ENCODE results near the gene MUCL3. TPM values are rescaled to one million over a fixed set of nuclear protein-coding genes. Genes with fewer than 3 reads are reported as not detected.
"Not testable (repeated sequence)": the region's sequence is repeated elsewhere in the genome, so short reads cannot be mapped to it uniquely, and the experiment has no call there.

MUCL3 gene
- total RNA-seq, 4 donors from 2014 or later, result not detected

DNA sequence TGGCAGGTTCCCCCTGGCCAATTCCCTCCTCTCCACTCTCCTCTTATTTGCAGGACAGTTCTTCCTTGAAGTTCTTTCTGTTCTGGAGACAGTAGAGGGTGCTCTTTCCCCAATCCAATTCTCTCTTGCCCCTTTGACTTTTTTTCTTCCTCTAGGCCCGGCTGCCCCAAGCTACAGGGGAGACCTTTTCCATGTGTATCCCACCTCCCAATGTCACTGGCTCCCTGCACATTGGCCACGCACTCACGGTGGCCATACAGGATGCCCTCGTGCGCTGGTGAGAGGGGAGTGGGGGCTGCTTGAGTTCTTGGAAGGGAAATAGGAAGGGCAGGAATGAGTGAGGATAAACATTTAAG lies 25.2 kb upstream of the MUCL3 start:
- 17% methylated on average over 5 of the region's 5 CpGs for WGBS
- Histone ChIP-seq H3K4me1 (peaks cover 19 to 30% (median 27%) of the 10 kb centered on the region in 4 donors), H3K4me3 (no peak overlapping the region), H3K27ac (replicated peaks in 1 of 4) (peak overlapping the region; percentile 85 to 97 (median 90)), H3K27me3 (no peaks in the 10 kb centered on the region), H3K36me3 (peaks cover 16 to 69% (median 58%) of the 10 kb centered on the region in 4 donors), H3K9me3 (no peaks in the 10 kb centered on the region)
- intact Hi-C loops (cut with DNase I), result no loop called here
- TF ChIP-seq, protein P1, sequence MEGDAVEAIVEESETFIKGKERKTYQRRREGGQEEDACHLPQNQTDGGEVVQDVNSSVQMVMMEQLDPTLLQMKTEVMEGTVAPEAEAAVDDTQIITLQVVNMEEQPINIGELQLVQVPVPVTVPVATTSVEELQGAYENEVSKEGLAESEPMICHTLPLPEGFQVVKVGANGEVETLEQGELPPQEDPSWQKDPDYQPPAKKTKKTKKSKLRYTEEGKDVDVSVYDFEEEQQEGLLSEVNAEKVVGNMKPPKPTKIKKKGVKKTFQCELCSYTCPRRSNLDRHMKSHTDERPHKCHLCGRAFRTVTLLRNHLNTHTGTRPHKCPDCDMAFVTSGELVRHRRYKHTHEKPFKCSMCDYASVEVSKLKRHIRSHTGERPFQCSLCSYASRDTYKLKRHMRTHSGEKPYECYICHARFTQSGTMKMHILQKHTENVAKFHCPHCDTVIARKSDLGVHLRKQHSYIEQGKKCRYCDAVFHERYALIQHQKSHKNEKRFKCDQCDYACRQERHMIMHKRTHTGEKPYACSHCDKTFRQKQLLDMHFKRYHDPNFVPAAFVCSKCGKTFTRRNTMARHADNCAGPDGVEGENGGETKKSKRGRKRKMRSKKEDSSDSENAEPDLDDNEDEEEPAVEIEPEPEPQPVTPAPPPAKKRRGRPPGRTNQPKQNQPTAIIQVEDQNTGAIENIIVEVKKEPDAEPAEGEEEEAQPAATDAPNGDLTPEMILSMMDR (IDR thresholded peaks at IDR 0.05), result peak; percentile 54 to 69 (median 62)
- no peak for TF ChIP-seq POLR2A (IDR thresholded peaks at IDR 0.05; ENCODE audit: low read depth)
- no peak for DNase-seq (ENCODE audit: extremely low spot score)

DNA sequence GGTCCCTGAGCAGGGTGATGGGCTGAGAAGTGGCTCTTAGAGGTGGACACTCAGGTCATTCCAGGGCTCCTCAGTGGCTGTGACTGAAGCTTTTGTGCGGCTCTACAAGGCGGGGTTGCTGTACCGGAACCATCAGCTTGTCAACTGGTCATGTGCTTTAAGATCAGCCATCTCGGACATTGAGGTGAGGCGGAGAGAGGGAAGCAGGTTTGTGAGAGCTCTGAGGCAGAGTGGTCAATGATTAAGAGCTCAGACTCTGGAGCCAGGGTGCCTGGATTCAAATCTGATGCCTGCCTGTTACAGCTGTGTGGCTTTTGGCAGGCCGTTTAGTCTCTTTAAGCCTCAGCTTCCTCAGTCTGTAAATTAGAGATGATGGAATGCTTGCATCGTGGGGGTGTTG lies 23.7 kb upstream of the MUCL3 start:
- Histone ChIP-seq H3K4me1 (peaks cover 19 to 30% (median 27%) of the 10 kb centered on the region in 4 donors), H3K36me3 (peaks cover 15 to 69% (median 58%) of the 10 kb centered on the region in 4 donors), H3K27ac (replicated peaks in 1 of 4) (no peak overlapping the region), H3K9me3 (no peaks in the 10 kb centered on the region), H3K27me3 (no peaks in the 10 kb centered on the region), H3K4me3 (no peak overlapping the region)
- 93% methylated on average over 6 of the region's 7 CpGs for WGBS
- no peak for TF ChIP-seq EP300 (IDR thresholded peaks at IDR 0.05)
- no peak for TF ChIP-seq POLR2AphosphoS5 (IDR thresholded peaks at IDR 0.05)
- TF ChIP-seq, protein P1 (IDR thresholded peaks at IDR 0.05), result no peak
- TF ChIP-seq POLR2A (IDR thresholded peaks at IDR 0.05; ENCODE audit: low read depth), result no peak
- intact Hi-C loops (cut with DNase I), result no loop called here
- no peak for DNase-seq (ENCODE audit: extremely low spot score)

DNA sequence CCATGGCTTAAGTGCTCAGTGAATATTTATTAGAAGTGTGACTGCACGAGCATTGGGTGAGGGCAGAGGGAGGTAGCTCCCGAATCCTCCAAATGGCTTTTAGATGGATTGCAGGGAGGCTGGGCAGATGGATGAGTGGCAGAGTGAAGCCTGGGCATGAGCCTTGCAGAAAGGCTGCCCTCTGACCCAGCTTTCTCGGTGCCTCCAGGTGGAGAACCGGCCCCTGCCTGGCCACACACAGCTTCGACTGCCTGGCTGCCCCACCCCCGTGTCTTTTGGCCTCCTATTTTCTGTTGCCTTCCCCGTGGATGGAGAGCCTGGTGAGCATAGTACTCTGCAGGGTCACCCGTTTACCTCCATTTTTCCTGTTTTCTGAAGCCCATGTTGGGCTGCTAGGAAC lies 23.3 kb upstream of the MUCL3 start:
- Histone ChIP-seq H3K9me3 (no peaks in the 10 kb centered on the region), H3K4me1 (peaks cover 19 to 30% (median 27%) of the 10 kb centered on the region in 4 donors), H3K27ac (replicated peaks in 1 of 4) (no peak overlapping the region), H3K36me3 (peaks cover 16 to 69% (median 58%) of the 10 kb centered on the region in 4 donors), H3K4me3 (no peak overlapping the region), H3K27me3 (no peaks in the 10 kb centered on the region)
- intact Hi-C loops (cut with DNase I), result no loop called here
- no peak for DNase-seq (ENCODE audit: extremely low spot score)
- TF ChIP-seq, protein P1 (IDR thresholded peaks at IDR 0.05), result no peak
- TF ChIP-seq POLR2AphosphoS5 (IDR thresholded peaks at IDR 0.05) (no peak), EP300 (IDR thresholded peaks at IDR 0.05) (no peak), POLR2A (IDR thresholded peaks at IDR 0.05; ENCODE audit: low read depth) (no peak)
- 91% methylated on average over 8 of the region's 8 CpGs for WGBS

DNA sequence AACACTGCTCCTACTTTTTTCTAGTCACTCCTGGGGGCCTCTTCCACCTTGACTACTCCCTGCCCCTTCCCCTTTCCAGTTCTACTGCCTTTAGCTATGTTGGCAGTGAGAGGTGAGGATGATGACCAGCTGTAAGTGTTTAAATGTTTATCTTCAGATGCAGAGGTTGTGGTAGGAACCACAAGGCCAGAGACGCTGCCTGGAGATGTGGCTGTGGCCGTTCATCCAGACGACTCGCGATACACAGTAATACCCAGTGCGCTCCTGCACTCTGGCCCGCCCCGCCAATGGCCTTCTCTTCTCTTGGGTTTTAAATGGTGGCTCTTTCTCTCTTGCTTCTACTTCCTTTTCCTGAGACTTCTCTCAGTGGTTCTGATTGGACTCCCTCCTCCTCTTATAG lies 22.1 kb upstream of the MUCL3 start:
- intact Hi-C loops (cut with DNase I), result loop anchor here (2.0 kb wide), 1 partner anchor 160 kb away; no protein-coding TSS in a partner anchor
- Histone ChIP-seq H3K27ac (replicated peaks in 1 of 4) (no peak overlapping the region), H3K4me1 (peaks cover 14 to 23% (median 20%) of the 10 kb centered on the region in 4 donors), H3K9me3 (no peaks in the 10 kb centered on the region), H3K4me3 (no peak overlapping the region), H3K27me3 (no peaks in the 10 kb centered on the region), H3K36me3 (peaks cover 16 to 74% (median 65%) of the 10 kb centered on the region in 4 donors)
- TF ChIP-seq POLR2A (IDR thresholded peaks at IDR 0.05; ENCODE audit: low read depth), result no peak
- TF ChIP-seq, protein P1 (IDR thresholded peaks at IDR 0.05), result no peak
- no peak for TF ChIP-seq EP300 (IDR thresholded peaks at IDR 0.05)
- no peak for TF ChIP-seq POLR2AphosphoS5 (IDR thresholded peaks at IDR 0.05)
- WGBS, result 93% methylated on average over 8 of the region's 8 CpGs
- DNase-seq (ENCODE audit: extremely low spot score), result no peak

DNA sequence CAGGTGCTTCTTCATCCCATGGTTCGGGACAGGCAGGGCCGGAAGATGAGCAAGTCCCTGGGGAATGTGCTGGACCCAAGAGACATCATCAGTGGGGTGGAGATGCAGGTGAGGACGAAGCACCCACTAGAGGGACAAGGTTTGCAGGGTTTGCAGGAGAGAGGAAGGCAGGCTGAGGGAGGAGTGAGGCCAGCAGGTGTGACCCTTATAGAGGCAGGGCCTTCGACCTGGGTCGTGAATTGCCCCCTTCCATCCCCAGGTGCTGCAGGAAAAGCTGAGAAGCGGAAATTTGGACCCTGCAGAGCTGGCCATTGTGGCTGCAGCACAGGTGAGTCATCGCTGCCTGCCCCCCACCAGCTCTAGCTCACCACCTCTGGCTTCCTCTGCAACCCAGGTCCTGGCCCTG lies 18.3 kb upstream of the MUCL3 start:
- Histone ChIP-seq H3K4me3 (no peak overlapping the region), H3K27ac (replicated peaks in 1 of 4) (no peak overlapping the region), H3K36me3 (peaks cover 24 to 96% (median 90%) of the 10 kb centered on the region in 4 donors), H3K4me1 (peaks cover 0 to 8% (median 0%) of the 10 kb centered on the region in 4 donors), H3K9me3 (no peaks in the 10 kb centered on the region), H3K27me3 (no peaks in the 10 kb centered on the region)
- WGBS, result 86% methylated on average over 6 of the region's 7 CpGs
- no peak for DNase-seq (ENCODE audit: extremely low spot score)
- no peak for TF ChIP-seq POLR2AphosphoS5 (IDR thresholded peaks at IDR 0.05)
- no peak for TF ChIP-seq EP300 (IDR thresholded peaks at IDR 0.05)
- TF ChIP-seq, protein P1 (IDR thresholded peaks at IDR 0.05), result no peak
- no peak for TF ChIP-seq POLR2A (IDR thresholded peaks at IDR 0.05; ENCODE audit: low read depth)
- intact Hi-C loops (cut with DNase I), result no loop called here

DNA sequence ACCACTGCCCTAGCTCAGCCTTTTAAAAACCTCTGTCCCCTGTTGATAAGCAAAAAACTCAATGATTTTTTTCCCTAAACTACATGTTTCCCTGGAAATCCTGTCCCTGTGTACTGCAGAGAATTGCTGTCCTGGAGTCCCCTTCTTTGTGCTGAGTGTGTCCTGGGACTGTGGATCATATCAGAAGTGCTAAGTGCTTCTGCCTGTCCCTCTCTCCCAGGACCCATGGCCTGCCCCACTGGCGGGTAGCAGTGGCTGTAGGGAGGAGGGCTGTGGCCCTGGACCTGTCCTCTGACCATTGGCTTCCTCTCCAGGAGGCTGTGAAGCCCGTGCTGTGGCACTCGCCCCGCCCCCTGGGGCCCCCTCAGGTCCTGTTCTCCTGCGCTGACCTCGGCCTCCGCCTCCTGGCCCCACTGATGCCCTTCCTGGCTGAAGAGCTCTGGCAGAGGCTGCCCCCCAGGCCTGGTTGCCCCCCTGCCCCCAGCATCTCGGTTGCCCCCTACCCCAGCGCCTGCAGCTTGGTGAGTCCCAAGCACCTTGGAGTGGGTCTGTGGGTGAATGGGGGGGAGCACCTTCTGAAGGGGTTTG lies 16.6 kb upstream of the MUCL3 start:
- H3K9me3 ChIP-seq; H3K4me3 ChIP-seq; H3K4me1 ChIP-seq; intact Hi-C loops (cut with DNase I); DNase-seq (ENCODE audit: extremely low spot score); H3K27ac ChIP-seq (replicated peaks in 1 of 4); H3K27me3 ChIP-seq: not testable (repeated sequence)
- WGBS, result 98% methylated on average over 7 of the region's 9 CpGs
- peaks cover 24 to 79% (median 74%) of the 10 kb centered on the region in 4 donors for H3K36me3 ChIP-seq
